ENCODE data around the gene CTNNA2. TPM values are rescaled to one million over a fixed set of nuclear protein-coding genes. Genes with fewer than 3 reads are reported as not detected.

CTNNA2 gene
- total RNA-seq, 2 experiments from 2014 or later = not detected

GRCh38 chr2:80579756-80580155 lies 1066.9 kb downstream of the CTNNA2 start:
- Mint-ChIP-seq H3K4me1 (no peaks in the 10 kb centered on the region), H3K27me3 (no peaks in the 10 kb centered on the region), H3K27ac (no peak overlapping the region), H3K9me3 (ENCODE audit: low read depth) (no peaks in the 10 kb centered on the region), H3K4me3 (no peak overlapping the region), H3K36me3 (no peaks in the 10 kb centered on the region)
- ATAC-seq (no peak), DNase-seq (no peak)
- CTCF ChIA-PET = no interaction called here

- Mint-ChIP-seq H3K27ac (no peak overlapping the region), H3K9me3 (ENCODE audit: low read depth) (peaks cover 10% of the 10 kb centered on the region), H3K4me3 (no peak overlapping the region), H3K36me3 (no peaks in the 10 kb centered on the region), H3K4me1 (no peaks in the 10 kb centered on the region), H3K27me3 (no peaks in the 10 kb centered on the region)
- CTCF ChIA-PET = no interaction called here
- DNase-seq (no peak), ATAC-seq (no peak)
Measured at GRCh38 chr2:80591233-80591632, 1078.4 kb downstream of the CTNNA2 start.

- Mint-ChIP-seq H3K9me3 (ENCODE audit: low read depth) (peaks cover 10% of the 10 kb centered on the region), H3K27ac (no peak overlapping the region), H3K36me3 (no peaks in the 10 kb centered on the region), H3K4me1 (no peaks in the 10 kb centered on the region), H3K27me3 (no peaks in the 10 kb centered on the region), H3K4me3 (no peak overlapping the region)
- CTCF ChIA-PET = no interaction called here
- no peak for DNase-seq
- ATAC-seq = no peak
Measured at GRCh38 chr2:80592106-80592505, 1079.3 kb downstream of the CTNNA2 start.

- Mint-ChIP-seq H3K27ac (no peak overlapping the region), H3K4me3 (no peak overlapping the region), H3K27me3 (no peaks in the 10 kb centered on the region), H3K36me3 (no peaks in the 10 kb centered on the region), H3K4me1 (no peaks in the 10 kb centered on the region), H3K9me3 (ENCODE audit: low read depth) (peaks cover 6% of the 10 kb centered on the region)
- DNase-seq (no peak), ATAC-seq (no peak)
- CTCF ChIA-PET = no interaction called here
Measured at GRCh38 chr2:80610108-80610507, 1097.3 kb downstream of the CTNNA2 start.

- CTCF ChIA-PET = no interaction called here
- Mint-ChIP-seq H3K4me3 (no peak overlapping the region), H3K9me3 (ENCODE audit: low read depth) (peaks cover 15% of the 10 kb centered on the region), H3K36me3 (no peaks in the 10 kb centered on the region), H3K27me3 (no peaks in the 10 kb centered on the region), H3K4me1 (no peaks in the 10 kb centered on the region), H3K27ac (no peak overlapping the region)
- DNase-seq (no peak), ATAC-seq (no peak)
Measured at GRCh38 chr2:80621656-80622055, 1108.8 kb downstream of the CTNNA2 start.

- H3K36me3 Mint-ChIP-seq = no peaks in the 10 kb centered on the region
Measured at GRCh38 chr2:80624062-80624461, 1111.2 kb downstream of the CTNNA2 start.

GRCh38 chr2:80634590-80634989 lies 1121.7 kb downstream of the CTNNA2 start:
- ATAC-seq = no peak
- CTCF ChIA-PET = no interaction called here
- H3K9me3 Mint-ChIP-seq (ENCODE audit: low read depth) = peaks cover 18% of the 10 kb centered on the region
- no peak overlapping the region for H3K4me3 Mint-ChIP-seq
- H3K4me1 Mint-ChIP-seq = no peaks in the 10 kb centered on the region
- DNase-seq = no peak
- H3K27ac Mint-ChIP-seq = no peak overlapping the region
- H3K27me3 Mint-ChIP-seq = no peaks in the 10 kb centered on the region
- no peaks in the 10 kb centered on the region for H3K36me3 Mint-ChIP-seq

More at GRCh38 chr2:80624062-80624461, 1111.2 kb downstream of the CTNNA2 start:
- DNase-seq = no peak
- Mint-ChIP-seq H3K27ac (no peak overlapping the region), H3K4me3 (no peak overlapping the region), H3K27me3 (no peaks in the 10 kb centered on the region), H3K4me1 (no peaks in the 10 kb centered on the region), H3K9me3 (ENCODE audit: low read depth) (peaks cover 14% of the 10 kb centered on the region)
- CTCF ChIA-PET = no interaction called here
- no peak for ATAC-seq

- H3K27ac Mint-ChIP-seq = no peak overlapping the region
Measured at GRCh38 chr2:80638783-80639182, 1125.9 kb downstream of the CTNNA2 start.

GRCh38 chr2:80642465-80642864 lies 1129.6 kb downstream of the CTNNA2 start:
- Mint-ChIP-seq H3K36me3 (no peaks in the 10 kb centered on the region), H3K9me3 (ENCODE audit: low read depth) (peaks cover 14% of the 10 kb centered on the region), H3K27ac (no peak overlapping the region), H3K27me3 (no peaks in the 10 kb centered on the region), H3K4me3 (no peak overlapping the region), H3K4me1 (no peaks in the 10 kb centered on the region)
- ATAC-seq (no peak), DNase-seq (no peak)
- CTCF ChIA-PET = no interaction called here

More at GRCh38 chr2:80638783-80639182, 1125.9 kb downstream of the CTNNA2 start:
- ATAC-seq (no peak), DNase-seq (no peak)
- no peaks in the 10 kb centered on the region for H3K27me3 Mint-ChIP-seq
- H3K4me1 Mint-ChIP-seq = no peaks in the 10 kb centered on the region
- no peak overlapping the region for H3K4me3 Mint-ChIP-seq
- peaks cover 20% of the 10 kb centered on the region for H3K9me3 Mint-ChIP-seq (ENCODE audit: low read depth)
- CTCF ChIA-PET = no interaction called here
- no peaks in the 10 kb centered on the region for H3K36me3 Mint-ChIP-seq

GRCh38 chr2:80643598-80643997 lies 1130.7 kb downstream of the CTNNA2 start:
- CTCF ChIA-PET = no interaction called here
- Mint-ChIP-seq H3K36me3 (no peaks in the 10 kb centered on the region), H3K4me3 (no peak overlapping the region), H3K27ac (no peak overlapping the region), H3K27me3 (no peaks in the 10 kb centered on the region), H3K4me1 (no peaks in the 10 kb centered on the region), H3K9me3 (ENCODE audit: low read depth) (peaks cover 7% of the 10 kb centered on the region)
- ATAC-seq = no peak
- no peak for DNase-seq

- peaks cover 13% of the 10 kb centered on the region for H3K9me3 Mint-ChIP-seq (ENCODE audit: low read depth)
- H3K4me3 Mint-ChIP-seq = no peak overlapping the region
- H3K27ac Mint-ChIP-seq = no peak overlapping the region
- ATAC-seq (no peak), DNase-seq (no peak)
- CTCF ChIA-PET = no interaction called here
- H3K27me3 Mint-ChIP-seq = no peaks in the 10 kb centered on the region
- peaks cover 1% of the 10 kb centered on the region for H3K36me3 Mint-ChIP-seq
- H3K4me1 Mint-ChIP-seq = no peaks in the 10 kb centered on the region
Measured at GRCh38 chr2:80651435-80651834, 1138.6 kb downstream of the CTNNA2 start.

GRCh38 chr2:80655265-80655664 lies 1142.4 kb downstream of the CTNNA2 start:
- Mint-ChIP-seq H3K36me3 (peaks cover 1% of the 10 kb centered on the region), H3K27ac (no peak overlapping the region), H3K4me3 (no peak overlapping the region), H3K4me1 (no peaks in the 10 kb centered on the region), H3K9me3 (ENCODE audit: low read depth) (peaks cover 16% of the 10 kb centered on the region), H3K27me3 (no peaks in the 10 kb centered on the region)
- DNase-seq (no peak), ATAC-seq (no peak)
- CTCF ChIA-PET = no interaction called here

- Mint-ChIP-seq H3K27ac (no peak overlapping the region), H3K4me1 (no peaks in the 10 kb centered on the region), H3K4me3 (no peak overlapping the region), H3K9me3 (ENCODE audit: low read depth) (peaks cover 7% of the 10 kb centered on the region), H3K36me3 (no peaks in the 10 kb centered on the region), H3K27me3 (no peaks in the 10 kb centered on the region)
- no peak for DNase-seq
- CTCF ChIA-PET = no interaction called here
- no peak for ATAC-seq
Measured at GRCh38 chr2:80670763-80671162, 1157.9 kb downstream of the CTNNA2 start.

GRCh38 chr2:80687524-80687923 lies 1174.7 kb downstream of the CTNNA2 start:
- Mint-ChIP-seq H3K27ac (no peak overlapping the region), H3K4me1 (no peaks in the 10 kb centered on the region), H3K36me3 (no peaks in the 10 kb centered on the region), H3K4me3 (no peak overlapping the region), H3K27me3 (no peaks in the 10 kb centered on the region), H3K9me3 (ENCODE audit: low read depth) (peaks cover 8% of the 10 kb centered on the region)
- ATAC-seq (no peak), DNase-seq (no peak)
- CTCF ChIA-PET = no interaction called here

GRCh38 chr2:80689106-80689505 lies 1176.3 kb downstream of the CTNNA2 start:
- Mint-ChIP-seq H3K36me3 (no peaks in the 10 kb centered on the region), H3K27ac (no peak overlapping the region), H3K27me3 (no peaks in the 10 kb centered on the region), H3K4me1 (no peaks in the 10 kb centered on the region), H3K4me3 (no peak overlapping the region), H3K9me3 (ENCODE audit: low read depth) (peaks cover 13% of the 10 kb centered on the region)
- DNase-seq (no peak), ATAC-seq (no peak)
- CTCF ChIA-PET = no interaction called here
